GM18517 (cell line): ENCODE results near the gene CMC4.

Experiments used
- ATAC-seq: cut with Tn5 transposase; IDR thresholded peaks from one replicate; pipeline ENCODE4 v1.9.1; 2021; ENCODE audit warnings: mild to moderate bottlenecking, moderate library complexity; ENCODE audit not compliant: unreplicated experiment

CMC4 gene

GRCh38 chrX:155070975-155071693, at the start of gene CMC4, which contains the start of the genes BRCC3 and MTCP1:
CMC4 (minus strand) TSS chrX:155071136; CDS start chrX:155064023, 7,113 bp downstream.
BRCC3 (plus strand) TSS chrX:155071508; CDS start chrX:155071528, 20 bp downstream.
MTCP1 (minus strand) TSS chrX:155071136; CDS start chrX:155066010, 5,126 bp downstream.
- ATAC-seq, result peak; percentile 68

GRCh38 chrX:155115174-155115819, 44.4 kb upstream of the CMC4 start:
- no peak for ATAC-seq

- no peak for ATAC-seq
Measured at GRCh38 chrX:155113097-155113496, 42.2 kb upstream of the CMC4 start.

GRCh38 chrX:155112171-155112570, 41.2 kb upstream of the CMC4 start:
- ATAC-seq, result no peak

GRCh38 chrX:155108427-155108826, 37.5 kb upstream of the CMC4 start:
- no peak for ATAC-seq

GRCh38 chrX:155105919-155106318, 35.0 kb upstream of the CMC4 start:
- ATAC-seq, result no peak

GRCh38 chrX:155094468-155095061, 23.6 kb upstream of the CMC4 start:
- ATAC-seq, result peak; percentile 71

- no peak for ATAC-seq
Measured at GRCh38 chrX:155086961-155087735, 16.2 kb upstream of the CMC4 start.

- ATAC-seq, result peak; percentile 53
Measured at GRCh38 chrX:155086202-155086840, 15.4 kb upstream of the CMC4 start.

GRCh38 chrX:155071694-155072280, 851 bp upstream of the CMC4 start:
- ATAC-seq, result peak; percentile 24

- peak; percentile 18 for ATAC-seq
Measured at GRCh38 chrX:155070663-155070974, 317 bp downstream of the CMC4 start.

GRCh38 chrX:155070038-155070437, 898 bp downstream of the CMC4 start:
- no peak for ATAC-seq

GRCh38 chrX:155069414-155069813, 1.5 kb downstream of the CMC4 start:
- no peak for ATAC-seq

GRCh38 chrX:155068165-155068564, 2.8 kb downstream of the CMC4 start:
- no peak for ATAC-seq

GRCh38 chrX:155065035-155065734, 5.8 kb downstream of the CMC4 start:
- ATAC-seq, result no peak

- no peak for ATAC-seq
Measured at GRCh38 chrX:155061760-155062159, 9.2 kb downstream of the CMC4 start.

- ATAC-seq, result peak; percentile 85
Measured at GRCh38 chrX:155056877-155057792, 13.8 kb downstream of the CMC4 start.

GRCh38 chrX:155056471-155056870, 14.5 kb downstream of the CMC4 start:
- ATAC-seq, result no peak

GRCh38 chrX:155055494-155055893, 15.4 kb downstream of the CMC4 start:
- ATAC-seq, result no peak
